Measurements from ENCODE around the gene DNAJB1. TPM values are rescaled to one million over a fixed set of nuclear protein-coding genes. Genes with fewer than 3 reads are reported as not detected.

The DNAJB1 gene
- total and polyA plus RNA-seq, 10 of the 15 experiments (the other 5 are each of a cell fraction or from before 2014, with no cell fraction given) = 4.8 to 65.8 (median 34.9) TPM

- intact Hi-C loops (cut with micrococcal nuclease; ENCODE audit: unreplicated experiment) = no loop called here
- no TSS peak for BruUV-seq (replicated peaks)
- TF ChIP-seq POLR2A (IDR thresholded peaks at IDR 0.05; ENCODE audit: low read depth, low read length) = peak; percentile 65; the same call in 1 of the 2 replicates
- TF ChIP-seq USF2 (IDR thresholded peaks at IDR 0.05; ENCODE audit: borderline replicate concordance, low read depth, low read length) = no peak
- peak; percentile 57; the same call in 1 of the 2 replicates for TF ChIP-seq MXI1 (IDR thresholded peaks at IDR 0.05; ENCODE audit: low read depth, low read length)
- no peak for TF ChIP-seq NFXL1 (IDR thresholded peaks at IDR 0.05; ENCODE audit: borderline replicate concordance)
- no peak for TF ChIP-seq TCF12 (IDR thresholded peaks at IDR 0.05; ENCODE audit: low read depth, low read length)
- no peak for TF ChIP-seq POLR2AphosphoS5 (IDR thresholded peaks at IDR 0.05; ENCODE audit: low read length)
- no peak for TF ChIP-seq BACH1 (IDR thresholded peaks at IDR 0.05; ENCODE audit: borderline replicate concordance)
- no peak for TF ChIP-seq KDM1A (IDR thresholded peaks at IDR 0.05; ENCODE audit: borderline replicate concordance)
- peak; percentile 92; the same call in 1 of the 2 replicates for TF ChIP-seq WRNIP1 (IDR thresholded peaks at IDR 0.05; ENCODE audit: borderline replicate concordance, low read depth, low read length)
- TF ChIP-seq USF1 (IDR thresholded peaks at IDR 0.05; ENCODE audit: borderline replicate concordance, extremely low read length, insufficient read depth, low read depth, low read length) = no peak
- peak; percentile 60; the same call in 1 of the 2 replicates for TF ChIP-seq MLLT1 (IDR thresholded peaks at IDR 0.05)
- Histone ChIP-seq H3K4me3 (peak overlapping the region; percentile 95), H3K4me2 (ENCODE audit: control insufficient read depth, insufficient read depth) (peak overlapping the region; percentile 90), H3K9me3 (replicated peaks; ENCODE audit: control insufficient read depth, insufficient read depth, low read length) (no peaks in the 10 kb centered on the region), H3K27me3 (replicated peaks in 1 of 2; ENCODE audit: control insufficient read depth in 2 of 2, insufficient read depth in 2 of 2, low read length in 1 of 2) (no peaks in the 10 kb centered on the region), H3K79me2 (ENCODE audit: control insufficient read depth, insufficient read depth, low read length) (peaks cover 30% of the 10 kb centered on the region), H3K36me3 (ENCODE audit: control insufficient read depth in 2 of 2, insufficient read depth in 2 of 2, low read length in 1 of 2) (peaks cover 3 to 12% of the 10 kb centered on the region in 2 experiments; a peak in 3 of 4 replicates), H3K9ac (ENCODE audit: control insufficient read depth, insufficient read depth, low read length) (peak overlapping the region; percentile 80), H3K4me1 (ENCODE audit: control insufficient read depth, insufficient read depth, low read length) (peaks cover 9% of the 10 kb centered on the region), H2AFZ (ENCODE audit: control insufficient read depth, low read depth, low read length) (no peak overlapping the region), H4K20me1 (ENCODE audit: control insufficient read depth, insufficient read depth) (peaks cover 3% of the 10 kb centered on the region; the same call in 1 of the 2 replicates), H3K27ac (ENCODE audit: control insufficient read depth, insufficient read depth) (peak overlapping the region; percentile 88)
- POLR2A ChIA-PET = interaction anchor here (0.6 to 2.7 kb wide), 4 partner anchors 9 to 82 kb away, joined by 3 to 12 read pairs (median 5); partner anchors contain the start of gene TECR
- 36% methylated on average over 22 of the region's 22 CpGs for WGBS (ENCODE audit: insufficient coverage, insufficient replicate concordance, low lambda C conversion rate, missing lambda C conversion rate)
- DNase-seq (ENCODE audit: low read depth, low spot score) = no peak
- ATAC-seq = no peak
- no peak for FAIRE-seq
- CTCF ChIA-PET = interaction anchor here (1.4 to 4.9 kb wide), 3 partner anchors 11 to 57 kb away, joined by 5 to 41 read pairs (median 9); no protein-coding TSS in a partner anchor
- RAD21 ChIA-PET (ENCODE audit: unreplicated experiment) = interaction anchor here (1.1 to 1.9 kb wide), 3 partner anchors 85 to 380 kb away, joined by 3 to 5 read pairs (median 3); partner anchors contain the start of genes ASF1B and PKN1
- SMC1A ChIA-PET (ENCODE audit: uncharacterized antibody, unreplicated experiment) = interaction anchor here (0.8 to 1.4 kb wide), 3 partner anchors 11 to 157 kb away, joined by 4 read pairs; no protein-coding TSS in a partner anchor
- in situ Hi-C loops (cut with MboI) = no loop called here
Observed at GRCh38 chr19:14516746-14517438, 1.3 kb downstream of the DNAJB1 start.
